ENCODE measurements around the gene RGL3.

Gene RGL3

DNA sequence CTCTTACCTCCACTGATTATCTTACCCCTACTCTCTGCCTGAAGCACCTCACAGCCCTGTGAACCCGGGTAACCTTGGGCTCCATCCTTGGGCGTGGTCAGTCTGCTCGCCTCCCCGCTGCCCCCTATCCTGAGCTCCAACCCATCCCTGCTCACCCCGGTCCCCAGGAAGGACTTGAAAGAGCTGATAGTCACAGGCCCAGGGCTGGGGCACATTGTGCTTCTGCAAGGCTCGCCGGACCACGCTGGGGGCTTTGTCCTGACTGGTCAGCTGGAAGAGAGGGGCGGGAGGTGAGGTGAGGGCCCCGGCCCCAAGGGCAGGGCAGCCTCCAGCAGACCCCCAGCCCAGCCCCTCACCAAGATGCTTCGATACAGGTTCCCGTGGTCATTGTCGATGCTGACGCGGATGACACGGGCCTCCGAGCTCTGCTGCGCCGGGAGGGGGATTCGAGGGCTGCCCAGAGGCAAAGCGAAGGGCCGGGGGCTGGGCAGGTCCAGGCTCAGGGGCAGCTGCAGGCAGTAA lies 22.0 kb downstream of the RGL3 start:
- H3K27ac ChIP-seq: no peak overlapping the region
- TF ChIP-seq, protein P1, sequence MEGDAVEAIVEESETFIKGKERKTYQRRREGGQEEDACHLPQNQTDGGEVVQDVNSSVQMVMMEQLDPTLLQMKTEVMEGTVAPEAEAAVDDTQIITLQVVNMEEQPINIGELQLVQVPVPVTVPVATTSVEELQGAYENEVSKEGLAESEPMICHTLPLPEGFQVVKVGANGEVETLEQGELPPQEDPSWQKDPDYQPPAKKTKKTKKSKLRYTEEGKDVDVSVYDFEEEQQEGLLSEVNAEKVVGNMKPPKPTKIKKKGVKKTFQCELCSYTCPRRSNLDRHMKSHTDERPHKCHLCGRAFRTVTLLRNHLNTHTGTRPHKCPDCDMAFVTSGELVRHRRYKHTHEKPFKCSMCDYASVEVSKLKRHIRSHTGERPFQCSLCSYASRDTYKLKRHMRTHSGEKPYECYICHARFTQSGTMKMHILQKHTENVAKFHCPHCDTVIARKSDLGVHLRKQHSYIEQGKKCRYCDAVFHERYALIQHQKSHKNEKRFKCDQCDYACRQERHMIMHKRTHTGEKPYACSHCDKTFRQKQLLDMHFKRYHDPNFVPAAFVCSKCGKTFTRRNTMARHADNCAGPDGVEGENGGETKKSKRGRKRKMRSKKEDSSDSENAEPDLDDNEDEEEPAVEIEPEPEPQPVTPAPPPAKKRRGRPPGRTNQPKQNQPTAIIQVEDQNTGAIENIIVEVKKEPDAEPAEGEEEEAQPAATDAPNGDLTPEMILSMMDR (conservative IDR thresholded peaks at IDR 0.05): no peak
- TF ChIP-seq ZFX (IDR thresholded peaks at IDR 0.05): no peak

DNA sequence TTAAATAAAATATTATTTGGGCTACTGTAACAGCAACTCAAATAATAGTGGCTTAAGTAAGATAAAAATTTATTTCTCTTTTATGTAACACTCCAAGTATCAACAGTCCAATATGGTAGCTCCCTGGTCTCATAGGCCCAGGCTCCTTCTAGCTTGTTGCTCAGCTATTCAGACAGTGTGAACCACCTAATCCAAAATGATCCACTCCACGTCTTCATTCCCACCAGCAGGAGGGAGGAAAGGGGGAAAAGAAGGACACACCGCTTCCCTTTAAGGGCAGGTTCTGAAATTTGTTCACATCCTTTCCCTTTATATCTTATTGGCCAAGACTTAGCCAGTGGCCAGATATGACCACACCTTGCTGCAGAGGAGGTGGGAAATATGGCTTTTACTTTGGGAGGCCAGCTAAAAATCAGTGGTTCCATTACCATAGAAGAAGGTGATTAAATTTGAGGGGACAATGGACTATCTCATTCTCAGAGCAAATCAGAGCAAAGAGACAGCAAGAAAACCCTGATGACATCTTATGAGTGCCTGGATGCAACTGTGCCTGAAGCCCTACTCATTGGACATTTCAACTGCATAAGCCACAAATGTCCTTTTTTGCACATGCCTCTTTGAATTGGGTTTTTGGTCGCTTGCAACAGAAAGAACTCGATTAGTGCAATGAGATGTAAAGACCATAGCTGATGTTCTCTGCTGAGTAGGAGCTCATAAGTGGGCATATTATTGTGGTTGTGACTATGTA lies 28.0 kb downstream of the RGL3 start:
- TF ChIP-seq ZFX (IDR thresholded peaks at IDR 0.05): no peak
- TF ChIP-seq, protein P1 (conservative IDR thresholded peaks at IDR 0.05): no peak

DNA sequence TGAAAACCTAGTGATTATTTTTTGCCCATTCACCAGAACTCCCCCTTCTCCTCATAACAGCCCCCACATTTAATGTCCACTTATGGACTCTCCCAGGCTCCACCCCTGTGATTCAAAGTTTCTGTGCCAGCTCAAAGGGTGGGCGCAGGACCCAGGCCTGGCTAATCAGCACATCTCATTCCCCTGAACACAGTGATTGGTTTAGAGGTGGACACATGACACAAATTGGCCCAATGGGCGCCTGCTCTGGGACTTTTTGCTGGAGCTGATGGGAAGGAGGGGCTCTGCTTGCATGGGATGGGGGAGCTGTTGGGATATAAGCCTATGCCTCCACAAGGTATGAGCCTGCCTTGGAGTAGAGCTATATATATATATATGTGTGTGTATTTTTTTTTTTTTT lies 28.8 kb downstream of the RGL3 start:
- no peak for TF ChIP-seq ZFX (IDR thresholded peaks at IDR 0.05)
- TF ChIP-seq, protein P1 (conservative IDR thresholded peaks at IDR 0.05): no peak

More for the DNA sequence above, 28.0 kb downstream of the RGL3 start:
- no peak overlapping the region for H3K27ac ChIP-seq

DNA sequence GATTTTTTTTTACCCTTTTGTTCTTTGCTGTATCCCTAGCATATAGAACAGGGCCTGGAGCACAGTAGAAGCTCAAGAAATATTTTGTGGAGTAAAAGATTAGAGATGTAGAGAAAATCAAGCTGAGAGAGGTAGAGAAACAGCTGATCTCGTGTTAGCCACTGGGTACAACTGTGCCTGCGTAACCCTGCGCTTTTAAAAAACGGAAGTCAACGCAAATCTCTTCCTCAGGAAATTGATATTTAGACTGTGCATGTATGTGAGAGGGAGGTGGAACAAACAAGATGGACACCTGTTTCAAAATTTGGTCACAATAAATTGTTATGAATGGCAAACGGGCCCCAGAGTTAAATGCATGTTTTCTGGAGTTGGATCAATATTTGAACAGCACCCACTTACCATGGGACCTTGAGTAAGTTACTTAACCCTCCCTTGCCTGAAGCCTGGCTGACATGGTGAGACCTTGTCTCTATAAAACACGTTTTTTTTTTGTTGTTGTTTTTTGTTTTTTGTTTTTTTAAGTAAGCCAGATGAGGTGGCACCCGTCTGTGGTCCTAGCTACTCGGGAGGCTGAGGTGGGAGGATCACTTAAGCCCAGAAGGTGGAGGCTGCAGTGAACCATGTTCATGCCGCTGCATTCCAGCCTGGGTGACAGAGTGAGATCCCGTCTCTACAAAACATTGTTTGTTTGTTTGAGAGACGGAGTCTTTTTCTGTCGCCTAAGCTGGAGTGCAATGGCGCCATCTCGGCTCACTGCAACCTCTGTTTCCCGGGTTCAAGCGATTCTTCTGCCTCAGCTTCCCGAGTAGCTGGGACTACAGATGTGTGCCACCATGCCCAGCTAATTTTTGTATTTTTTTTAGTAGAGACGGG lies 31.7 kb downstream of the RGL3 start:
- no peak for TF ChIP-seq ZFX (IDR thresholded peaks at IDR 0.05)
- TF ChIP-seq, protein P1 (conservative IDR thresholded peaks at IDR 0.05): no peak
- H3K27ac ChIP-seq: no peak overlapping the region

More for the DNA sequence above, 28.8 kb downstream of the RGL3 start:
- no peak overlapping the region for H3K27ac ChIP-seq

DNA sequence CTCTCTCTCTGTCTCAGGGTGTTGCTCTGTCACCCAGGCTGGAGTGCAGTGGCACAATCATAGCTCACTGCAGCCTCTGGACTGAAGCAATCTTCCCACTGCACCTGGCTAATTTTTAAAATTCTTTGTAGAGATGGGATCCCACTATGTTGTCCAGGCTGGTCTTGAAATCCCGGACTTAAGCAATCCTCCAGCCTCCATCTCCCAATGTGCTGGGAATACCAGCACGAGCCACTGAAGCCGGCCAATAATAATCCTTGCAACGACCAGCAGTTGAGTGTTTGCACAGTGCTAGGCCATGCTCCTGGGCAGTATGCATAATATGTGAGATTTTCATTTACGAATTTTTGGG lies 34.4 kb downstream of the RGL3 start:
- H3K27ac ChIP-seq: no peak overlapping the region
- no peak for TF ChIP-seq ZFX (IDR thresholded peaks at IDR 0.05)
- TF ChIP-seq, protein P1 (conservative IDR thresholded peaks at IDR 0.05): no peak

DNA sequence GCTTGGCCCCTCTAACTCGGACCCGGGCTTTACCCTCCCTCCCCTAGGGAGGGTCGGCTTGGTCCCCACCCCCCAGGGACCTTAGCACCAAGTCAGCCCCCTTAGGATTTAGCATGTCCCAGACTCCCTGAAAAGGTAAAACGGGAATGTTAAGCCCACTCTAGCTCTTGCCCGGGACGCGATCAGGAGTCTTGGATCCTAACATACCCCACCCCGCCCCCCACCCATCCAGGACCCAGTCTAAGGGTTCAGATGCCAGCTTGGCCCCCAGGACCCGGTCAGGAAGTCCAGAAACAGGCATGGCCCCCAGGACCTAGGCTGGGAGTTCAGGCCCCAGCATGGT lies 35.4 kb downstream of the RGL3 start:
- TF ChIP-seq, protein P1 (conservative IDR thresholded peaks at IDR 0.05): no peak
- no peak for TF ChIP-seq ZFX (IDR thresholded peaks at IDR 0.05)
- H3K27ac ChIP-seq: peak overlapping the region; percentile 69

All from C4-2B (cell line).